22Rv1 (cell line): ENCODE data around the gene IFRD1.
"Not testable (repeated sequence)": the region's sequence is repeated elsewhere in the genome, so short reads cannot be mapped to it uniquely, and the experiment has no call there.

Experiments used
- H3K27ac ChIP-seq: fragments of 450-650 bp; 2 replicates; pipeline ENCODE4 v1.5.1; 2017
- ZFX ChIP-seq: fragments of 450-650 bp; IDR thresholded peaks from 2 replicates; pipeline ENCODE4 v1.6.1; 2017; ENCODE audit warnings: antibody characterized with exemption, borderline replicate concordance
- TF ChIP-seq, protein P1 (sequence below): fragments of 450-650 bp; IDR thresholded peaks from 2 replicates; pipeline ENCODE4 v1.5.1; 2017; ENCODE audit warnings: mild to moderate bottlenecking

IFRD1 gene

DNA sequence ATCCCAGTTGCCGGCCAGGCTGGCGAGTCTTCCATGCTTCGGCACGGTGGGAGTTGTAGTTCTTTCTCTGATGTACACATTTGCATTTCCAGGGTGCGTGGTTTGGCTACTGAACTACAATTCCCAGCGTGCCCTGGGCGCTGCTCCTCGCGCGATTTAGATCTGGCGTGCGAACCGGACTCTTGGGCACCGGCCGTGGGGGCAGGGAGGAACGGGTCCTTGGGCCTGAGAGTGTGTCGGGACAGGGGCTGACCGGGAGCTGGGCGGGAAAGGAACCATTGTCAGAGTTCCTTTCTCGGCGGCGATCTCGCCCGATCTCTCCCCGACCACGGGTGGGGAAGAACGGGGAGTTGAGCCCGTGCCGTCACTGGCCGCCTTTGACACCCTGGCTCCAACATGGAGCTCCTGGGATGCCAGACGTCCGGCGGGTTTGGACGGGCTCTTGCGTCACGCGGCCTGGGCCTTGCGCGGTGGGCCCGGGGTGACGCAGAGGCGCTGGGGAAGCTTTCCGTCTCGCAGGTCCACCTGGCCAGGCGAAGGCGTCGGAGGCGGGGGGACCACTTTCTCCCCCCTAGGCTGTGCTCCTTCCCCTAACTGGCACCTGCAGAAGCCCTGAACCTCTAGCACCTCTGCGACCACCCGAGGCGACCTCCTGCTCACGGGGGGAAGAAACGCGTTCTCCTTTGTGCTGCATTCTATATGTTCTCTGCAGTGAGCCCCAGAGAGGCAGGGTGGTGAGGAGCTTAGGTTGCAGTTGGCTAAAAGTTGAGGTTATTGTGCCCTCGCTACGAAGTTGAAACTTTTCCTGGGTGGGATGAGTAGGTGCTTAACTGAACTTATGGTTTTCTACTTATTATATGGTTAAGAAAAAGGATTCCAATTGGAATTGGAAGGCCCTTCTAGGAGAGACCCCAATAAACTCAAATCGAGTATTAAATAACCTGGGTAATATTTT, 824 bp downstream of the IFRD1 start:
- H3K27ac ChIP-seq = peak overlapping the region; percentile 86
- no peak for TF ChIP-seq ZFX
- TF ChIP-seq, protein P1, sequence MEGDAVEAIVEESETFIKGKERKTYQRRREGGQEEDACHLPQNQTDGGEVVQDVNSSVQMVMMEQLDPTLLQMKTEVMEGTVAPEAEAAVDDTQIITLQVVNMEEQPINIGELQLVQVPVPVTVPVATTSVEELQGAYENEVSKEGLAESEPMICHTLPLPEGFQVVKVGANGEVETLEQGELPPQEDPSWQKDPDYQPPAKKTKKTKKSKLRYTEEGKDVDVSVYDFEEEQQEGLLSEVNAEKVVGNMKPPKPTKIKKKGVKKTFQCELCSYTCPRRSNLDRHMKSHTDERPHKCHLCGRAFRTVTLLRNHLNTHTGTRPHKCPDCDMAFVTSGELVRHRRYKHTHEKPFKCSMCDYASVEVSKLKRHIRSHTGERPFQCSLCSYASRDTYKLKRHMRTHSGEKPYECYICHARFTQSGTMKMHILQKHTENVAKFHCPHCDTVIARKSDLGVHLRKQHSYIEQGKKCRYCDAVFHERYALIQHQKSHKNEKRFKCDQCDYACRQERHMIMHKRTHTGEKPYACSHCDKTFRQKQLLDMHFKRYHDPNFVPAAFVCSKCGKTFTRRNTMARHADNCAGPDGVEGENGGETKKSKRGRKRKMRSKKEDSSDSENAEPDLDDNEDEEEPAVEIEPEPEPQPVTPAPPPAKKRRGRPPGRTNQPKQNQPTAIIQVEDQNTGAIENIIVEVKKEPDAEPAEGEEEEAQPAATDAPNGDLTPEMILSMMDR = no peak

DNA sequence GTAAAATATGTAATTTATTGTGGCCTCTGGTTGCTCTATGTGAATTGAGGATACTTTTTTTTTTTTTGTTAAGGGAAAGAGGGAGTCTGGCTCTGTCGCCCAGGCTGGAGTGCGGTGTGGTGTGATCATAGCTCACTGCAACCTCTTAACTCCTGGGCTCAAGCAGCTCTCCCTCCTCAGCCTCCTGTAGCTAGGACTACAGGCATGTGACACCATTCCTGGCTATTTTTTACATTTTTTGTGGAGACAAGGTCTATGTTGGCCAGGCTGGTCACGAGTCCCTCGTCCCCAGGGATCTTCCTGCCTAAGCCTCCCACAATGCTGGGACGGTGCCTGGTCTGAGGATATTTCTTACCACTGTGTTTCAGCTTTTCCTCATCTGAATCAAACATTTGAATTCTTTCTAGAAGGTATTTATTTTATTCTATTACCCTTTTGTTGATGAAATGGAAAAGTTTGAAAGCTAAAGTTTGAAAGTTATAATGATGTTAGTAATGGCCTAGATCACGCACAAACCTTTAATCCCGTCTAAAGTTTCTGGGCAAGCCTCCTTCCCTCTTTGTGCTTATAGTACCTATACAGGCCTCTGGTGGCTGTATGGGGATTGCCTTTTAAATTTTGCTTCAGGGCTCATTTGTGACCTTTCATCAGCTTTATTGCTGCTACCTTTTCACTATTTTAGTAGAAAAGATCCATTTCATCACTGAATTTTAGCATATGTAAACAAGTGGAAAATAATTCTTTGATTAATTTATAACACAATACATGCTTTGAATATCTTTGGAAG, 2.0 kb downstream of the IFRD1 start:
- H3K27ac ChIP-seq = peak overlapping the region; percentile 86; the same call in 1 of the 2 replicates

DNA sequence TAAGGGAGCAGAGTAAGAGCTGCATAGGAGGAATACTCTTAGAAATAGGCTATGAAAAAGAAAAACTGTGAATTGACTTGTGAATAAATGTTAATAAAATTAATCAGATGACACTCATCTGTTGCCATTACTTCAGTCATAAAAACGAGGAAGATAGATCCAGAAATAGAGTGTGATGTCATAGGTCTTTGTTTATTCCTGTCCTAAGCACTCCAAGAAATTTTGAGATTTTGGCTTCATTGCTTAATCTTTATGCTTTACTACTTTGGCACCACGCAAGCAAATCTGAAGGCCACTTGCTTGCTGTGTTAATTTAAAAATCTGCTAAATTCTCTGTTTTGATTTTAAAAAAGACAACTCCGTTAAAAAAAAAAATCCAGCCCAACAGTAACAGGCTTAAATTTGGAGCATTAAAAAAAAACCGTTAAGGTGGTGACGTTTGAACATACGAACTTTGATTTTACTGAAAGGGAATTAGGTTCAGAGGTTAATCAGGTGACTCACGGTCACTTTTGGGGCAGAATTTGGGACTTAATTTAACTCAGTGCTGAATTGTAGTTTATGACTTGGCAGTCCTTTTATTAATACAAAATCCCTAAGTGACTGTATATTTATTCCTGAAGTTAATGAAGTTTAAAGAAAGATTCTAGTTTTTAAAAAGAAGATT, 3.4 kb downstream of the IFRD1 start:
- no peak overlapping the region for H3K27ac ChIP-seq
- TF ChIP-seq, protein P1 = no peak
- TF ChIP-seq ZFX = no peak

More for the DNA sequence above, 2.0 kb downstream of the IFRD1 start:
- TF ChIP-seq, protein P1 = 0 out of 2 replicates have a peak, but pooled peaks have one; percentile 22
- no peak for TF ChIP-seq ZFX

DNA sequence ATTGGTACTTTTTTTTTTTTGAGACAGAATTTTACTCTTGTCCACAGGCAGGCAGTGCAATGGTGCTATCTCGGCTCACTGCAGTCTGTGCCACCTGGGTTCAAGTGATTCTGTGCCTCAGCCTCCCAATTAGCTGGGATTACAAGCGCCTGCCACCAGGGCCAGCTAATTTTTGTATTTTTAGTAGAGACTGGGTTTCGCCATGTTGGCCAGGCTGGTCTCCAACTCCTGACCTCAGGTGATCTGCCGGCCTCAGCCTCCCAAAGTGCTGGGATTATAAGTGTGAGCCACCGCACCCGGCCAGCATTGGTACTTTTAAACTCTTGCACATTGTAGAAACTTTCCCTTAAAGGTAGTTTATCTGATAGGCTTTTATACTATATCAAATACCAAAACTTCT, 3.9 kb downstream of the IFRD1 start:
- H3K27ac ChIP-seq = not testable (repeated sequence)

DNA sequence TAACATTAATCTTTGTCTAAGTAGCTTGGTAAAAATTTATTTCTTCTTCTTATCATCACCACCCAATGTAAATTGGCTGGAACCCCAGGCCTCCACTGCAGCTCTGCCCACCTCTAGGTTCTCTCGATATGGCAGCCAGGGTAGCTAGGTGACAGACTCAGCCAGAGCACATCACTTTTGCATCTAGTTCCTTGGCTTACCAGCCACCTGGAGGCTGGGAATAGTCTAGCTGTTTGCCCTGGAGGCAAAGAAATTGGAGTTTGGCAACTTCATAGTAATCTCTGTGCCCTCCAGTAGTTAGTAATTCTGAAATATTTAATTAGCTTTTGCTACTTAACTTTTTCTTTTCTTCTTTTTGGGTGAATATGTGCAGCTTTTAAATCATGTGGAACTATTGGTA, 9.4 kb downstream of the IFRD1 start:
- no peak overlapping the region for H3K27ac ChIP-seq
- TF ChIP-seq, protein P1 = no peak
- no peak for TF ChIP-seq ZFX

DNA sequence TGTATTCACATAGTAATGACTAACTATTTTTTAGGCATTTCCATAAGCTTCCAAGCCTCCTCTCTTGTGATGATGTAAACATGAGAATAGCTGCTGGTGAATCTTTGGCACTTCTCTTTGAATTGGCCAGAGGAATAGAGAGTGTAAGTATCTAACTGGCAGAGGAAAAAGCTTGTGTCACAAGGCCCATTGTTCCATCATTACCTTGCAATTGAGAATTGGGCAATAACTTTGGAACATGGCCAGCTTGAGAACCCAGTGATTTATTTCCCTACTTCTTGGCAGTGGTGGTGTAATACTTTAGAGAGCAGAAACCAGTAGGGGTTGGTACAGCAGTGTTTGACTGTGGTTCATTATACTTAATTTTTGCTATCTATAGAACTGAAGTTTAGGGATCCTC, 12.0 kb downstream of the IFRD1 start:
- H3K27ac ChIP-seq = no peak overlapping the region
- no peak for TF ChIP-seq ZFX
- TF ChIP-seq, protein P1 = no peak

DNA sequence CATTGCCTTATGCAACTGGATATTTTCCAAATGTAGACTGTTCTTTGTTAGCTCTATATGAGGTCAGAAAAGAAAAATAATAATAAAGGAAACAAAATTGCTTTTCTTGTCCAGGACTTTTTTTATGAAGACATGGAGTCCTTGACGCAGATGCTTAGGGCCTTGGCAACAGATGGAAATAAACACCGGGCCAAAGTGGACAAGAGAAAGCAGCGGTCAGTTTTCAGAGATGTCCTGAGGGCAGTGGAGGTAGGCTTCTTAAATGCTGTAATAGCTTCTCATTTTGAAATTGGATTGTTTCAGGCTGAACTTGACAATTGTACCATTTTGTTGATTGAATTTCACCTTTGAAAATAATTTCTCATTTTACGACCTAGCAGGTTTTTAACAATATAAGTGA, 17.6 kb downstream of the IFRD1 start:
- no peak overlapping the region for H3K27ac ChIP-seq
- TF ChIP-seq ZFX = no peak
- TF ChIP-seq, protein P1 = no peak
